ENCODE results near the gene BGLAP. TPM values are rescaled to one million over a fixed set of nuclear protein-coding genes. Genes with fewer than 3 reads are reported as not detected.

BGLAP gene
- total RNA-seq, 1 donor from 2014 or later = not detected

DNA sequence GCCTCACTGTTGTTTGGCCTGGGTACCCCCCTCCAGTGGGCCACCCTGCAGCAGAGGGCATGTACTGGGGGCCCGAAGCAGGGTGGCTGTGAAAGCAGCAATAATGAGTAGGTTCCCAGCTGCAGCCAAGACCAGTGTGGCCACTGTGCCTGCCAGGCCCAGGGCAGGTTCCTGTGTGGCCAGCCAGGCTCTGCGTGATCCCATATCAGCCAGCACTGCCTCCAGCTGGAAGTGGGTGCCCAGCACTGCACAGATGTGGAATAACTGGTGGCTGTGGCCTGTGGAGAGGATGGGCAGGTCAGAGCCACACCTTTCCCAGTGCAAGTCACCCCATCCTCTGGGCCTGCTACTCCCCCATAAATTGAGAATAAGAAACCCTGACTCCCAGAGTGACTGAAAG lies 2.1 kb downstream of the BGLAP start:
- TF ChIP-seq, protein P1, sequence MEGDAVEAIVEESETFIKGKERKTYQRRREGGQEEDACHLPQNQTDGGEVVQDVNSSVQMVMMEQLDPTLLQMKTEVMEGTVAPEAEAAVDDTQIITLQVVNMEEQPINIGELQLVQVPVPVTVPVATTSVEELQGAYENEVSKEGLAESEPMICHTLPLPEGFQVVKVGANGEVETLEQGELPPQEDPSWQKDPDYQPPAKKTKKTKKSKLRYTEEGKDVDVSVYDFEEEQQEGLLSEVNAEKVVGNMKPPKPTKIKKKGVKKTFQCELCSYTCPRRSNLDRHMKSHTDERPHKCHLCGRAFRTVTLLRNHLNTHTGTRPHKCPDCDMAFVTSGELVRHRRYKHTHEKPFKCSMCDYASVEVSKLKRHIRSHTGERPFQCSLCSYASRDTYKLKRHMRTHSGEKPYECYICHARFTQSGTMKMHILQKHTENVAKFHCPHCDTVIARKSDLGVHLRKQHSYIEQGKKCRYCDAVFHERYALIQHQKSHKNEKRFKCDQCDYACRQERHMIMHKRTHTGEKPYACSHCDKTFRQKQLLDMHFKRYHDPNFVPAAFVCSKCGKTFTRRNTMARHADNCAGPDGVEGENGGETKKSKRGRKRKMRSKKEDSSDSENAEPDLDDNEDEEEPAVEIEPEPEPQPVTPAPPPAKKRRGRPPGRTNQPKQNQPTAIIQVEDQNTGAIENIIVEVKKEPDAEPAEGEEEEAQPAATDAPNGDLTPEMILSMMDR (IDR thresholded peaks at IDR 0.05) = no peak
- Mint-ChIP-seq H3K9me3 (ENCODE audit: low read depth) (no peaks in the 10 kb centered on the region), H3K27ac (ENCODE audit: unreplicated experiment) (no peak overlapping the region)

GRCh38 chr1:156244712-156245111 lies 2.7 kb downstream of the BGLAP start:
- no peak overlapping the region for H3K27ac Mint-ChIP-seq (ENCODE audit: unreplicated experiment)
- no peaks in the 10 kb centered on the region for H3K27me3 Mint-ChIP-seq (ENCODE audit: low read depth)
- no peak for DNase-seq (ENCODE audit: low spot score)
- peaks cover 13% of the 10 kb centered on the region for H3K4me1 Mint-ChIP-seq (ENCODE audit: low read depth)
- no peaks in the 10 kb centered on the region for H3K9me3 Mint-ChIP-seq (ENCODE audit: low read depth)
- H3K36me3 Mint-ChIP-seq (ENCODE audit: low read depth) = peaks cover 3% of the 10 kb centered on the region
- TF ChIP-seq, protein P1 (IDR thresholded peaks at IDR 0.05) = no peak
- no peak overlapping the region for H3K4me3 Mint-ChIP-seq (ENCODE audit: unreplicated experiment)

More for the DNA sequence above, 2.1 kb downstream of the BGLAP start:
- peaks cover 13% of the 10 kb centered on the region for H3K4me1 Mint-ChIP-seq (ENCODE audit: low read depth)
- H3K27me3 Mint-ChIP-seq (ENCODE audit: low read depth) = no peaks in the 10 kb centered on the region
- no peak overlapping the region for H3K4me3 Mint-ChIP-seq (ENCODE audit: unreplicated experiment)
- DNase-seq (ENCODE audit: low spot score) = no peak
- peaks cover 4% of the 10 kb centered on the region for H3K36me3 Mint-ChIP-seq (ENCODE audit: low read depth)

DNA sequence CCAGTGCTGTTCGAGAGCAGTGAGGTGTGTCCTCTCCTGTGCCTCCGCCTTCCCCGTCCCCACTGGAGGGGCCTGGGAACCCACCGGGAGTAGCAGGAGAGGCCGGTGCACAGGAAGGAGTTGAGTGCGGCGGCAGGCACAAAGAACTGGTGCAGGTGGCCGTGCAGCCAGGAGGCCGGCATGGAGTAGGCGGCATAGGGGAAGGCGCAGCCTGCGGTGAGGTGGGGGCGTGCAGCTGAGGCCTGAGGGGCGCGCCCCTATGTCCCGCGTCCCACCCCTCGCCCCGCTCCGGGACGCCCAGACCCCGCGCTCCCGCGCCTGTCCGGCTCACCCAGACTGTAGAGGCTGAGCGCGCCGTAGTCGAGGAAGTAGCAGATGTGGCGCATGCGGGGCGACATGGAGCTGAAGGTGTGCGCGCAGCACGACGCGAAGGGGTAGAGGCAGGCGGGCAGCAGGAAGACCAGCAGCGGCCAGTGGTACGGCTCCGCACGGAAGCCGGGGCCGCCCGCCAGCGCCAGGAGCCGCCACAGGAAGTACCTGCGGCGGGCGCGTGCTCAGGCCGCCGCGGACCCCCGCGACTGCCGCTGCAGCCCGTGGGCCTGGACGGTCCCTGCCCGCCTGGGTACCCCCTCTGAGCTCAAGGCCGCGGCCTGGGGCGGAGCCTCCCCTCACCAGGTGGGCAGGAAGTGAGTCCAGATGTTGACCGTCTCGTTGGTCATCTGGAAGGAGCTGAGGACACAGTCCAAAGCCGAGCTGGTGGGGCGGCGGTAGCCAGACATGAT lies 3.7 kb downstream of the BGLAP start:
- Mint-ChIP-seq H3K4me3 (ENCODE audit: unreplicated experiment) (no peak overlapping the region), H3K27ac (ENCODE audit: unreplicated experiment) (no peak overlapping the region), H3K36me3 (ENCODE audit: low read depth) (peaks cover 5% of the 10 kb centered on the region), H3K4me1 (ENCODE audit: low read depth) (peaks cover 13% of the 10 kb centered on the region), H3K9me3 (ENCODE audit: low read depth) (no peaks in the 10 kb centered on the region), H3K27me3 (ENCODE audit: low read depth) (no peaks in the 10 kb centered on the region)
- TF ChIP-seq, protein P1 (IDR thresholded peaks at IDR 0.05) = no peak
- no peak for DNase-seq (ENCODE audit: low spot score)

- Mint-ChIP-seq H3K27me3 (ENCODE audit: low read depth) (no peaks in the 10 kb centered on the region), H3K4me1 (ENCODE audit: low read depth) (peaks cover 9% of the 10 kb centered on the region), H3K36me3 (ENCODE audit: low read depth) (peaks cover 6% of the 10 kb centered on the region), H3K4me3 (ENCODE audit: unreplicated experiment) (no peak overlapping the region), H3K27ac (ENCODE audit: unreplicated experiment) (no peak overlapping the region), H3K9me3 (ENCODE audit: low read depth) (no peaks in the 10 kb centered on the region)
- TF ChIP-seq, protein P1 (IDR thresholded peaks at IDR 0.05) = no peak
- no peak for DNase-seq (ENCODE audit: low spot score)
These were observed 4.3 kb downstream of the BGLAP start for GRCh38 chr1:156246241-156246780.

DNA sequence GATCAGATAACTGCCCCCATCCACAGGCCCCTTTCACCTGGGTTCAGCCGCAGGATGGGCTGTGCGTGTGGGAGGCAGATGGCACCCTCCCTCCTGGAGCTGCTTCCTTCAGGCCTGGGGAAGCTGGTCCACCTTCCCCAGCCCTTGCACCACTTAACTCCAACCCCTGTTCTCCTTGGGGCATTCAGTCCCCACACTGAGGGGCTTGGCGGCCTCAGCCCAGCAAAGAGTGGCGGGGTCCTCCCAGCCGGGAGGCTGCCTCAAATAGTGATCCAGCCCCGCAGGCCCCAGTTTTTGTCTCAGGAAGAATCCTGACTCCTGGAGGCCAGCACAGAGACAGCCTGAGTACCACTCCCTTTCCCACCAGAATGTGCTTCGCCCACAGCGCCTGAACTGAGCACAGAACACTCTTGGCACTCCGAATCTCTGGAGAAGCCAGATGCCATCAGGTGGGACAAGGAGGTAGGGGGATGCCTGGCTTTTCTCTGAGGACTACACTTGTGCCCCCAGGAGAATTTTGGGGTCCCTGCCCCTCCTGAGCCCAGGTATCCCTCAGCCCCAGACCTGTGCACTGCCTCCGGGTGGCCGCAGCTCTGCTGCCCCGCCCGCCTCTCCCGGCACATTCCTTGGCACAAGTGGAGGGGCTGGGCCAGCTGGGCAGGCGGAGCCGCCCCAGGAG lies 4.9 kb downstream of the BGLAP start:
- Mint-ChIP-seq H3K27ac (ENCODE audit: unreplicated experiment) (no peak overlapping the region), H3K27me3 (ENCODE audit: low read depth) (no peaks in the 10 kb centered on the region), H3K9me3 (ENCODE audit: low read depth) (no peaks in the 10 kb centered on the region), H3K4me3 (ENCODE audit: unreplicated experiment) (no peak overlapping the region), H3K4me1 (ENCODE audit: low read depth) (peaks cover 3% of the 10 kb centered on the region), H3K36me3 (ENCODE audit: low read depth) (peaks cover 6% of the 10 kb centered on the region)
- DNase-seq (ENCODE audit: low spot score) = no peak
- TF ChIP-seq, protein P1 (IDR thresholded peaks at IDR 0.05) = no peak

All from chondrocyte (in vitro differentiated cells).